SJCRH30 (cell line): Measurements from ENCODE around the gene RBBP9. TPM values are rescaled to one million over a fixed set of nuclear protein-coding genes. Genes with fewer than 3 reads are reported as not detected.
"Not testable (repeated sequence)": the region's sequence is repeated elsewhere in the genome, so short reads cannot be mapped to it uniquely, and the experiment has no call there.

ENCODE experiments used
- DNase-seq, 2 experiments: peaks; one replicate each; pipeline ENCODE4 v3.0.0-alpha.2; 2015 to 2020
- H3K27ac ChIP-seq: fragments of 250-450 bp; sonication (Bioruptor Pico); 2 replicates; pipeline ENCODE4 v1.5.1; 2020; ENCODE audit warnings: mild to moderate bottlenecking, moderate library complexity
- H3K27me3 ChIP-seq: fragments of 250-450 bp; sonication (Bioruptor Pico); 2 replicates; pipeline ENCODE4 v1.5.1; 2020; ENCODE audit warnings: mild to moderate bottlenecking, moderate library complexity
- H3K36me3 ChIP-seq: fragments of 250-450 bp; sonication (Bioruptor Pico); 2 replicates; pipeline ENCODE4 v1.5.1; 2020; ENCODE audit warnings: mild to moderate bottlenecking, moderate library complexity
- H3K4me1 ChIP-seq: fragments of 250-450 bp; sonication (Bioruptor Pico); 2 replicates; pipeline ENCODE4 v1.5.1; 2020; ENCODE audit warnings: mild to moderate bottlenecking, moderate library complexity
- H3K4me3 ChIP-seq: fragments of 250-450 bp; sonication (Bioruptor Pico); 2 replicates; pipeline ENCODE4 v1.5.1; 2020; ENCODE audit warnings: mild to moderate bottlenecking, moderate library complexity
- H3K9me3 ChIP-seq: fragments of 250-450 bp; sonication (Bioruptor Pico); replicated peaks from 2 replicates; pipeline ENCODE4 v1.5.1; 2020; ENCODE audit warnings: mild to moderate bottlenecking, moderate library complexity
- total RNA-seq: library from RNA; depleted of rRNA; stranded (reverse); fragments of >200 nt; shearing (Covaris generic); gene quantifications from 2 replicates; pipeline ENCODE4 v1.2.3, GENCODE V29; 2014

RBBP9 gene
- total RNA-seq, 1 experiment from 2014 or later, result 30.3 TPM

DNA sequence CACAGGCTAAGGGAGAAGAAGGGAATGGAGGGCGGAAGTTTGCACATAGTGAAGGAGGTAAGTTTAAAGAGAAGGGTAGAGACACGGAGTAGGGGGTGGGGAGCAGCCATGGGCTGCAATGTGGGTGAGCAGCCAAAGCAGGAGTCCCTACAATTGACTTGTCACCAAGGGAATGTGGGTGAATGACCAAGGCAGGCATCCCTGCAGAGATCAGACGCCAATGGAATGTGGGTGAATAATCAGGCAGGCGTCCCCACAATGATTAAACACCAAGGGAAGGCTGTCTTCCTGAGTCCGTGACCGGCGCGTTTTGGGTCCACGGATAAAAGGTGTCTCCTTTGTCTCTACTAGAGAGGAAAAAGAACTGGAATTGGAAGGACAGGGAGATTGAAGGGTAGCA is 25.0 kb upstream of the RBBP9 start:
- H3K27me3 ChIP-seq, DNase-seq, H3K27ac ChIP-seq, H3K4me1 ChIP-seq, H3K9me3 ChIP-seq, H3K4me3 ChIP-seq: not testable (repeated sequence)
- H3K36me3 ChIP-seq, result peaks cover 27% of the 10 kb centered on the region

DNA sequence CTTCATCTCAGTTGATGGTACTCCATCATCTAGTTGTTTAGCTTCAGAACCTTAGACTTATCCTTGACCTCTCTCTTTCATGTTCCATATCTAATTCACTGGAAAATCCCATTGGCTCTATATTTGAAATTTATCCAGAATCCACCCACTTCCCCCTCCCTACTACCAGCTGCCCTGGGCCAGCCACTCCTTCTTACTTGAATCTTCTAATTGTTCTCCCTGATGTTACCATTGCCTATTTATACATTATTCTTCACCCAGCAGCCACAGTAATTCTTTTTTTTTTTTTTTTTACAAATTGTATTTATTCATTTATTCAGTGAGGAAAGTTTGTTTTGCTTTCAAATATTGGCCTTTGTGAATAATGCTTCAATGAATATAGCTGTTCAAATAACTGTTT is 18.9 kb upstream of the RBBP9 start:
- Histone ChIP-seq H3K9me3 (no peaks in the 10 kb centered on the region), H3K4me3 (no peak overlapping the region), H3K27me3 (no peaks in the 10 kb centered on the region), H3K27ac (no peak overlapping the region), H3K36me3 (peaks cover 32% of the 10 kb centered on the region), H3K4me1 (no peaks in the 10 kb centered on the region)
- DNase-seq, result no peak

DNA sequence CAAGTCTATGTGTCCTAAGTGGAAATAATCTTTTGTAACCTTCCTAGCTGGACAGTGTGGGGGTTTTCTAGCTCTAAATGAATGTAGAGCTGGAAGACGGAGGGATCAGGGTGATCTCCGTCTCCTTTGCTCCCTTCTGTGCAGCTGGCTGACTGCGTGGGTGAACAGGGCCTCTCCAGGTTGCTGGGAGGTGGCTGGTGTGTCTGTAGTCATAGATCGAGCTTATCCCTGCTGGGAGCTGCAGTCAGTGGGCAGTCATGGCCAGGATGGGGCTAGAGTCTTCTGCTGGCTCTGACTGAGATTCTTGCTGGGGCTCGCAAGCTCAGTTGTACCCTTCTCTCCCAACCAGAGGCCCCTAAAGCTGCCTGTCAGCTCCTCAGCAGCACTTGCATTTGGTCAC is 17.1 kb upstream of the RBBP9 start:
- Histone ChIP-seq H3K4me1 (no peaks in the 10 kb centered on the region), H3K27ac (no peak overlapping the region), H3K9me3 (no peaks in the 10 kb centered on the region), H3K4me3 (no peak overlapping the region), H3K27me3 (no peaks in the 10 kb centered on the region), H3K36me3 (peaks cover 32% of the 10 kb centered on the region)
- DNase-seq, result no peak

DNA sequence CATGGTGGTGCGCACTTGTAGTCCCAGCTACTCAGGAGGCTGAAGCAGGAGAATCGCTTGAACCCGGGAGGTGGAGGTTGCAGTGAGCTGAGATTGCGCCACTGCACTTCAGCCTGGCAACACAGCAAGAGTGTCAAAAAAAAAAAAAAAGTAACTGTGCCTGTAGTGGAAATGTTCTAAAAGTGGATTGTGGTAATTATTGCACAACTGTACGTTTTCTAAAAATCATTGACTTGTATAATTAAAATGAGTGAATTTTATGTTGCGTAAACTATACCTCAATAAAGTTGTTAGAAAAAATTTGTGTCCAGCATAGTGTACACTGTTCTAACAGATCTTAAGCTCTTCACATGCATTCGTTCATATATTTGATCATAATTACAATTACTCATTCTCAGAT is 16.2 kb upstream of the RBBP9 start:
- DNase-seq, result no peak
- Histone ChIP-seq H3K27me3 (no peaks in the 10 kb centered on the region), H3K36me3 (peaks cover 32% of the 10 kb centered on the region)

DNA sequence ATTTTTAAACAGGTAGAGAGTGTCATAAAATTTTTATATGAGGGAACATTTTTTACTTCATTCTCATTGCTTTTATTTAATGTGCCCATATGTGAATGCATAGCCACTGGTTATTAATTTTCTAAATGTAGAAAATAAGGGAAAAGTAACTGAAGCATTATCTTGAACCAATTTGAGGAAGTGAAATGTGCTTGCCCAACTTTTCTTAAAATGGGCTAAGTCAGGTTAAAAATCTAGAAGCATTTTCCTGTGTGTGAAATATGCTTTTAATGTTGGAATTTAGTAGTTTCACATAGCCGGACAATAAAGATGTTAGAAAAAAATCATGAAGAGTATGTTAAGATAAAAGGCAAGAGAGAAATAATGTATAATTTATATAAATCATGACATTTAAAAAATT is 14.5 kb upstream of the RBBP9 start:
- H3K4me3 ChIP-seq, result no peak overlapping the region
- DNase-seq, result no peak
- H3K27me3 ChIP-seq, result no peaks in the 10 kb centered on the region
- no peak overlapping the region for H3K27ac ChIP-seq
- H3K9me3 ChIP-seq, result no peaks in the 10 kb centered on the region
- H3K36me3 ChIP-seq, result peaks cover 32% of the 10 kb centered on the region
- H3K4me1 ChIP-seq, result no peaks in the 10 kb centered on the region

More for the DNA sequence above, 16.2 kb upstream of the RBBP9 start:
- Histone ChIP-seq H3K4me1 (no peaks in the 10 kb centered on the region), H3K4me3 (no peak overlapping the region), H3K9me3 (no peaks in the 10 kb centered on the region), H3K27ac (no peak overlapping the region)

DNA sequence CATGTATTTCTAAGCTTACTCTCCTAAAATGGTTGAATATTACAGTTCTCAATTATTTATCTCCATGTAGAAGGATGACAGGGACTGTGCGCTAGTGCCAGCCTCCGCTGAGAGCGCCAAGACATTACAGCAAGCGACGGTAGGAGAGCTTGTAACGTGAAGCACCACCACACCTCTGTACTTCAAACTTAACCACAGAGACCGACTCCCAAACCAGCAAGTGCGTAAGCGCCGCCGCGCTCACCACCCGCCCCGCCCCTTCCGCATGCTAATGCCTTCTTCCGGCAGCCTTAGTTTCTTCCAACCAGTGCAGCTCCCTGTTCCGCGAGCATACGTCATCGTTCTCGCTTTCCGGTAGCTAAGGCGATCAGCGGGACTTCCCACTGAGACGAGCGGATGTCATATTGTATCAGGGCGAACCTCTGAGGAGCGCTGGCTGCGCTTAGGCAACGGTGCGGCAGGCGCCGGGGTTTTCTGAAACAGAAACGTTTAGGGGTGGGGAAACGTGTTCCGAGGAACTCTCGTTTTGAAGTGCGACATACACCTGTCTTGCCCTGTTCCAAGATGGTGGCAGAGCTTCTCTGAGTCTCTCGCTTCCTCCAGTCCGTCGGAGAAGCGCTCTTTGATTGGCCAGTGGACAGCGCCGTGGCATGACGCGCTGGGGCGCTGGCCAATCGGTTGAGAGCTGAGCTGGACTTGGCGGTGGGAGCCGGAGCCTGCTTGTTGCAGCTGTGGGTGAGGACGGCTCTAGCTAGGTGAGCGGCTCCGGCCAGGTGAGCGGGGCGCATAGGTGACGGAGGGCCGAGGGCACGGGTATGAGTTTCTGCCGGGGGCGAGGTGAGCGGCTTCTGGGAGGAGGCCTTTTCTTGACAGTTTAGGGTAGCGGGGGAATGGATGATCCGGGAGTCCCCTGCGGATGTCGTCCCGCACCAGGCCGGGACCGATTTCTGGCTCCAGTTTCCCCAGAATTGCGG is 10.5 kb upstream of the RBBP9 start, which contains the start of gene SEC23B:
Gene SEC23B, plus strand, starts transcription at position 723 of the 974 bp plus-strand sequence. CDS start 2,896 bp downstream, outside the sequence.
- Histone ChIP-seq H3K36me3 (peaks cover 9% of the 10 kb centered on the region; the same call in 1 of the 2 replicates), H3K27ac (peak within 1 kb of the TSS; percentile 56), H3K4me1 (no peaks in the 10 kb centered on the region), H3K9me3 (no peaks in the 10 kb centered on the region), H3K4me3 (peak within 1 kb of the TSS; percentile 74), H3K27me3 (no peaks in the 10 kb centered on the region)
- DNase-seq, result peak; percentile 95 to 97

DNA sequence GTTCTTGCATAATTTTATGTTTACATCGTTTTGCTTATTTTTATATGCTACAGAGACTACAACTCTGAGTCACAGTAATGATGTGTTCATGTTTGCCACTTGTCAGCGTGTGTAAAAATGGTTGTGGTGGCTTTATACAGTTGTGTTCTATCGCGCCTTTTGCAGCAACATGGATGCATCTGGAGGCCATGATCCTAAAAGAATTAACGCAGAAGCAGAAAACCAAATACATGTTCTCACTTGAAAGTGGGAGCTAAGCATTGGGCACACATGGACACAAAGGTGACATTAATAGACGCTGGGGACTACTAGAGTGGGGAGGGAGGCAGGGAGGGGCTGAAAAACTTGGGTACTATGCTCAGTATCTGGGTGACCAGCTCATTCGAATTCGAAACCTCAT is 9.7 kb upstream of the RBBP9 start:
- peaks cover 3% of the 10 kb centered on the region; the same call in 1 of the 2 replicates for H3K36me3 ChIP-seq
- no peaks in the 10 kb centered on the region for H3K9me3 ChIP-seq
- no peak for DNase-seq
- H3K4me3 ChIP-seq, result peak overlapping the region; percentile 74
- H3K27me3 ChIP-seq, result no peaks in the 10 kb centered on the region
- peak overlapping the region; percentile 56; the same call in 1 of the 2 replicates for H3K27ac ChIP-seq
- H3K4me1 ChIP-seq, result no peaks in the 10 kb centered on the region

DNA sequence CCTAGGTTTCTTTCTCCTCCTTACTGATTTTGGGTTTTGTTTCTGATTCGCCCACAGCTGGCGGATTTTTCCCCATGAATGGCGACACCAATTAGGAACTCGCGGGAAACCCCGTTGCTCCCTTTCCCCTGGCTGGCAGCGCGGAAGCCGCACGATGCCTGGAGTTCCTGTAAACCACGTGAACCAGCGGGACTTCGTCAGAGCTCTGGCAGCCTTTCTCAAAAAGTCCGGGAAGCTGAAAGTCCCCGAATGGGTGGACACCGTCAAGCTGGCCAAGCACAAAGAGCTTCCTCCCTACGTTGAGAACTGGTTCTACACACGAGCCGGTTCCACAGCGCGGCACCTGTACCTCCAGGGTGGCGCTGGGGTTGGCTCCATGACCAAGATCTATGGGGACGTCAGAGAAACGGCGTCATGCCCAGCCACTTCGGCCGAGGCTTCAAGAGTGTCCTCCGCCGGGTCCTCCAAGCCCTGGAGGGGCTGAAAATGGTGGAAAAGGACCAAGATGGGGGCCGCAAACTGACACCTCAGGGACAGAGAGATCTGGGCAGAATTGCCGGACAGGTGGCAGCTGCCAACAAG is 7.5 kb upstream of the RBBP9 start:
- DNase-seq, result no peak
- no peak overlapping the region for H3K4me3 ChIP-seq
- H3K36me3 ChIP-seq, result no peaks in the 10 kb centered on the region; the same call in 1 of the 2 replicates
- H3K9me3 ChIP-seq, result no peaks in the 10 kb centered on the region
- H3K27me3 ChIP-seq, result no peaks in the 10 kb centered on the region
- H3K4me1 ChIP-seq, result no peaks in the 10 kb centered on the region
- no peak overlapping the region for H3K27ac ChIP-seq

DNA sequence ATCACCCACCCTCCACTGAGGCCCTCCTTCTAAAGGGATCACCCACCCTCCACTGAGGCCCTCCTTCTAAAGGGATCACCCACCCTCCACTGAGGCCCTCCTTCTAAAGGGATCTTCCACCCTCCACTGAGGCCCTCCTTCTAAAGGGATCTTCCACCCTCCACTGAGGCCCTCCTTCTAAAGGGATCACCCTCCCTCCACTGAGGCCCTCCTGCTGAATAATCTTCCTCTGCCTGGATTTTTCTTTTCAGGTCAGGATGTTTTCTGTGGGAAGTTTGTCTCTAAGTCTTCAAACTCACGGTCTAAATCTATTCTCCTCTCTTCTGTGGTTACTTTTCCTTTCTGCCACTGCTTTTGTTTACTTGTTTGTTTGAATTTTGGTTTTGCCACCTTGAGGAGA is 4.6 kb upstream of the RBBP9 start:
- not testable (repeated sequence) for H3K4me3 ChIP-seq, H3K27ac ChIP-seq, H3K4me1 ChIP-seq, DNase-seq, H3K27me3 ChIP-seq, H3K9me3 ChIP-seq, H3K36me3 ChIP-seq

DNA sequence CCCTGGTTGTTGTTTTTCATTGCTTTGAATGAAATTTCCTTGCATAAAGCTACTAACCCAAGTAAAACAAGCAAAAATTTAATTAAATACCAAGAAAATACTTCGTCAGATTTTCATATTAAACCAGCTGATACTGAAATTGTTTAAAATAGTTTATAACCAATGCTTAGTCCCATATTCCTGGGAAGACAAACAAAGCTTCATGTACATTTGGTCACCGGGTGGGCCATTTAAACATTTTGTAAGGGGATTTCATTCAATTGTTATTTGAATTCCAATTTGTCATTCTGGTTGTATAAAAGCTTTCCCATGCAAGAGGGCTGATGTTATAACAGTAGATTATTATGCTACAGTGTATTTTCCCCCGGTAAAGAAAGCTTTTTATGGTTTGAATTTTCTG is 578 bp upstream of the RBBP9 start:
- H3K9me3 ChIP-seq, result no peaks in the 10 kb centered on the region
- DNase-seq, result no peak
- H3K4me3 ChIP-seq, result peak overlapping the region; percentile 74
- H3K27ac ChIP-seq, result peak overlapping the region; percentile 40; the same call in 1 of the 2 replicates
- H3K4me1 ChIP-seq, result peaks cover 8% of the 10 kb centered on the region
- H3K27me3 ChIP-seq, result no peaks in the 10 kb centered on the region
- H3K36me3 ChIP-seq, result peaks cover 7% of the 10 kb centered on the region; the same call in 1 of the 2 replicates

DNA sequence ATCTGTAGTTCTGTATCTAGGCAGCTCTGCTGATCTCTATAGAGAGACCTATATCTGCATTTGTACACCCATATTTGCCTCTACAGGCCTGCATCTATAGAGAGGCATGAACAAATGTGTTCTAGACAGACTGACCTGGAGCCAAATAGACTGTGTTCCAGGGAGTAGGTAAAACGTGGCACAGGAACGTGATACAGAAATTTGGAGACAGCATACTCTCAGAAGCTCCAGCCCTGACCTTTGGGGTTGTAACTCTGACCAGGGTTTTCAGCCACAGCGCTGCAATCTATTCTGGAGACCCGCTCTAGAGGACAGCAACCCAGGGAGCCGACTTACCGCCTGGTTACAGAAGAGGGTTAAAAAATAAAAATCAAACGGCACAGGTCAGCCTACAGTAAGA is 983 bp downstream of the RBBP9 start:
- Histone ChIP-seq H3K4me1 (peaks cover 8% of the 10 kb centered on the region), H3K27ac (no peak overlapping the region), H3K36me3 (peaks cover 12% of the 10 kb centered on the region), H3K4me3 (peak overlapping the region; percentile 74), H3K27me3 (no peaks in the 10 kb centered on the region), H3K9me3 (no peaks in the 10 kb centered on the region)
- DNase-seq, result peak; percentile 10 to 18

DNA sequence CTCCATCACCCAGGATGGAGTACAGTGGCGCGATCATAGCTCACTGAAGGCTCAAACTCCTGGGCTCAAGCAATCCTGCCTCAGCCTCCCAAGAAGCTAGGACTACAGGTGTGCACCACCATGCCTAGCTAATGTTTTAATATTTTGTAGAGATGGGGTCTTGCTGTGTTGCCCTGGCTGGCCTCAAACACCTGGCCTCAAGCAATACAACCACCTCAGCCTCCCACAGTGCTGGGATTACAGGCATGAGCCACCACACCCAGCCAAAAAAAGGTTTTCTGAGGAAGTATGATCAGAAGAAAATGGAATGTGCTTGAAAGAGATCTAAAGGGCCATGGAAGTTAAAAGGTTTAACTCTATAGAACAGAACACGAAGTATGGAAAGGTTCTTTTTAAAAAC is 8.7 kb downstream of the RBBP9 start:
- no peaks in the 10 kb centered on the region for H3K4me1 ChIP-seq
- no peaks in the 10 kb centered on the region for H3K27me3 ChIP-seq
- H3K9me3 ChIP-seq, result no peaks in the 10 kb centered on the region
- H3K27ac ChIP-seq, result no peak overlapping the region
- H3K4me3 ChIP-seq, result no peak overlapping the region
- no peak for DNase-seq
- H3K36me3 ChIP-seq, result peaks cover 46% of the 10 kb centered on the region

DNA sequence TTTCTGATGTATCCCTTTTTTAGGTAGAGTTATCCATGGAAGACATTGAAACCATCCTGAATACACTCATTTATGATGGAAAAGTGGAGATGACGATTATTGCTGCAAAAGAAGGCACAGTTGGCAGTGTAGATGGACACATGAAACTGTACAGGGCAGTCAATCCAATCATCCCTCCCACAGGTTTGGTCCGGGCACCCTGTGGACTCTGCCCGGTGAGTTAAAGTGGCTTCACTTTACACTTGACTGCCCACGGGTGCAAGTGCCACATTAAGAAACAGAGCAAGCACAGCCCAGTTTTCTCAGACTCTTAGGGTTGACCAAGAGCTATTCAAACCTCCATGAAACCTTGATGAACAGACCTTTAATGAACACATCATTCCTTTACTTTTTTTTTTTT is 15.4 kb downstream of the RBBP9 start:
- Histone ChIP-seq H3K27me3 (no peaks in the 10 kb centered on the region), H3K4me3 (no peak overlapping the region), H3K9me3 (no peaks in the 10 kb centered on the region), H3K27ac (no peak overlapping the region), H3K36me3 (peaks cover 69% of the 10 kb centered on the region), H3K4me1 (no peaks in the 10 kb centered on the region)
- DNase-seq, result no peak

DNA sequence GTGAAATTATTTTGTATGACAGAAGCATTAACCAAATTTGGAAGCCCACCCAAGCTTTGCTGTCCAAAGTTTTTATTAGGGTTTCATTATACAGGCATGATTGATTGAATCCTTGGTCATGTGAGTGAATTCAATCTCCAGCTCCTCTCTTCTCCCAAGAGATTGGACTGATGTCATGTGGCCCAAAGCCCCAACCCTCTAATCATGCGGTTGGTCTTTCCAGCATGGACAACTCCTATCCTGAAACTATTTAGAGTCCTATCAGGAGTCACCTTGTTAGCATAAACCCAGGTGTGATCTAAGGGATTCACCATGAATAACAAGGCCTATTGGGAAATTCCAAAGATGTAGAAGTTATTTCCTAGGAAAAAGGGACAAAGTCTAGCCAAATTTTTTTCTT is 19.2 kb downstream of the RBBP9 start:
- Histone ChIP-seq H3K27me3 (no peaks in the 10 kb centered on the region), H3K36me3 (peaks cover 76% of the 10 kb centered on the region), H3K4me3 (no peak overlapping the region), H3K9me3 (no peaks in the 10 kb centered on the region), H3K27ac (no peak overlapping the region), H3K4me1 (no peaks in the 10 kb centered on the region)
- no peak for DNase-seq

DNA sequence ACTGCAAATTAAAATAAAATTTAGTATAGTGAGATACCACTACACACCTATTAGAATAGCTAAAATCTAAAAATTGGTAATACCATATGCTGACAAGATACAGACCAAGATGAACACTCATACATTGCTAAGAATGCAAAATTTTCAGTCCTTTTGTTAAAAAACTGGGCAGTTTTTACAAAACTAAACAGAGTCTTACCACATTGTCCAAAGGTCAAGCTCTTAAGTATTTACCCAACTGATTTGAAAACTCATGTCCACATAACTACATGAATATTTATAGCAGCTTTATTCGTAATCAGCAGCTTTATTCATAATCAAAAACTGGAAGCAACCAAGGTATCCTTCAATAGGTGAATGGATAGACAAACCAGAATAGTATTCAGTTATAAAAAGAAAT is 19.8 kb downstream of the RBBP9 start:
- peaks cover 73% of the 10 kb centered on the region for H3K36me3 ChIP-seq
- no peak overlapping the region for H3K4me3 ChIP-seq
- no peak for DNase-seq
- H3K27ac ChIP-seq, result no peak overlapping the region
- H3K9me3 ChIP-seq, result no peaks in the 10 kb centered on the region
- H3K4me1 ChIP-seq, result no peaks in the 10 kb centered on the region
- H3K27me3 ChIP-seq, result no peaks in the 10 kb centered on the region
